Stimulated activated CD4-positive, alpha-beta T cell treated with anti-CD3 and anti-CD28 coated beads, Interleukin-4, amount 100 ng/mL, for 24 hours (primary cell): Measurements from ENCODE around the gene TARBP1.

Experiments
- DNase-seq: peaks from one replicate; pipeline ENCODE4 v3.0.0-alpha.2; 2020

Gene TARBP1

GRCh38 chr1:234484218-234484617, 5.2 kb upstream of the TARBP1 start:
- no peak for DNase-seq

- DNase-seq, result no peak
These were observed 2.8 kb upstream of the TARBP1 start for GRCh38 chr1:234481771-234482170.

GRCh38 chr1:234479866-234480265, 887 bp upstream of the TARBP1 start:
- no peak for DNase-seq

DNA sequence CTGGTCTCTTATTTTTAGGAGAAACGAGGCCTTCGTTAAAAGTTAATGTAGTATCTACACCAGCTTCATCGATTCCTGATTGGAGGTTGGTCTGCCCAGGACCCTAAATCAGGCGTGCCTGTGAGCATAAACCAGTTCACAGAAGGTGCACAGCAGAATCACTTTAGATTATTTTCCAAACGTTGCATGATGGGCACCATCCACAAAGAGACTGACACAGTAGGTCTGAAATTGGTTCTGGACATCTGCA, 256 bp upstream of the TARBP1 start:
- no peak for DNase-seq

DNA sequence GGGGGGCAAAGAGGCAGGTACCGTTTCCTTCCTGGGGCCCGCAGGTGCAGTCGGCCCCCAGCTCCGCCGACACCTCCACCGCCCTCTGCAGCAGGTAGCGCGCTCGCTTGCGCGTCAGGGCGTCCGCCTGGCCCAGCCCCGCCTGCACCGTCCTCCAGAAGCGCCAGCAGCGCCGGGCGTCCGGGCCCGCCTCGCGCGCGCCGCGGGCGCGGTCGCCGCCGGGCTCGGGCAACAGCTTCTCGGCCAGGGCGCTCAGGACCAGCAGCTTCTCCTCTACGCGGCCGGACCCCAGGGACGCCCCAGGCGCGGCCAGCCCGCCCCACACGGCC, 863 bp downstream of the TARBP1 start:
- peak; percentile 74 for DNase-seq

- no peak for DNase-seq
These were observed 1.4 kb downstream of the TARBP1 start for GRCh38 chr1:234477386-234478151.

- no peak for DNase-seq
These were observed 2.8 kb downstream of the TARBP1 start for GRCh38 chr1:234476172-234476571.

GRCh38 chr1:234475167-234475793, 3.7 kb downstream of the TARBP1 start:
- DNase-seq, result no peak

- DNase-seq, result no peak
These were observed 4.6 kb downstream of the TARBP1 start for GRCh38 chr1:234474375-234474774.

- DNase-seq, result no peak
These were observed 5.9 kb downstream of the TARBP1 start for GRCh38 chr1:234473118-234473517.

DNA sequence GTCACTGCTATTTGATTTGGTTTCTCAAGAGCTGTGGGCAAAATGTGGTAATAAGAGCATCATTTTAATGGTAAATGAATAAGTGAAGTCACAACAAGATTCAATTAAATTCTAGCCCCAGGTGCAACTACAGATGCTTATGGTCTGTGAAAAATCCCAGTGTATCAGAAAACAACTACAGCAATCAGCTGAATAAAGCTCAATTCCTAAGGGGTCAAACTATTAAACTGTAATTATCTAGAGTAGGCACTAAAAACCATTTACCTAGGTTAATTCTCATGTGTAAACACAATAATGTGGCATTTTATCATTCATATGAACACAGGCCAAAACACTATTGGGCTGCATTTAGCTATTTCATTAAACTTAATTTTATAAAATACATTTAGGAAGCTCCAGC, 9.6 kb downstream of the TARBP1 start:
- no peak for DNase-seq

DNA sequence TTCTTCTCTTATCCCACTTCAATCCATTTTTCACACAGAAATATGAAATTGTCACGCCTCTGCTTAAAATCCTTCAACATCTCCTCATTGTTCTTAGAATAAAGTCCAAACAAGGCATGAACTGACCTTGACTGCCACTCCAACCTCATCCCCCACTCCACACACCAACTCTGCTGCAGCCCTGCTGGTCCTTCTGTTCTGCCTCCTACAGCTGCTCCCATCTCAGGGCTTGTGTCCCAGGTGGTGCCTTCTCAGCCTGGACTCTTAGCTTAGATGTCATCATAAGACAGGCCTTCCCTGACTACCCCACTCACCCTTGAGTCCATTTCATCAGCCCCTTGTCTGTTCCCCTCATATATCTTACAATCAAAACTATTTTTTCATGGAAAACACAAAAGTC, 10.4 kb downstream of the TARBP1 start:
- DNase-seq, result no peak

DNA sequence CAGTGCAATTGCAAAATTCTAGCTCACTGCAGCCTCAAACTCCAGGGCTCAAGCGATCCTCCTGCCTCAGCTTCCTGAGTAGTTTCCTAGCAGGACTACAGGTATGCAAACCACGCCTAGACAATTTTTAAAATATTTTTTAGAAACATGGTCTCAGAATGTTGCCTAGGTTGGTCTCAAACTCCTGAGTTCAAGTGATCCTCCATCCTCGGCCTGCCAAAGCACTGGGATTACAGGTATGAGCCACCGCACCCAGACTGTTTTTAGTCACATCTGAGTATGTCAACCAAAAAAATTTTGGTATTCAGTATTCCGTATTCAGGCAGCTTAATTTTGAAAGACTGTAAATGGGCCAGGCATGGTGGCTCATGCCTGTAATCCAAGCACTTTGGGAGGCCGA, 11.2 kb downstream of the TARBP1 start:
- DNase-seq, result no peak

- no peak for DNase-seq
These were observed 12.0 kb downstream of the TARBP1 start for GRCh38 chr1:234466945-234467344.

GRCh38 chr1:234463749-234464148, 15.2 kb downstream of the TARBP1 start:
- no peak for DNase-seq

DNA sequence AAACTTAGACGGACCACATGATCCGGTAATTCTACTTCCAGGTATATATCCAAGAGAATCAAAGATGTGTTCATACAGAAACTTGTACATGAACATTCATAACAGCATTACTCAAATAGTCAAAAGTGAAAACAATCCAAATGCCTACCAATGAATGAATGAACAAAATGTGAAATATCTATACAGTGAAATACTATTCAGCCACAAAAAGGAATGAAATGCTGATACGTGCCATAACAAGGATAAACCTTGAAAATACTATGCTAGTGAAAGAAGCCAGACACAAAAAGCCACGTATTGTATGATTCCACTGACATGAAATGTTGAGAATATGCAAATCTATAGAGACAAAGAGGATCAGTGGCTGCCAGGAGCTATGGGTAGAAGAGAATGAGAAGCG, 18.3 kb downstream of the TARBP1 start:
- no peak for DNase-seq

DNA sequence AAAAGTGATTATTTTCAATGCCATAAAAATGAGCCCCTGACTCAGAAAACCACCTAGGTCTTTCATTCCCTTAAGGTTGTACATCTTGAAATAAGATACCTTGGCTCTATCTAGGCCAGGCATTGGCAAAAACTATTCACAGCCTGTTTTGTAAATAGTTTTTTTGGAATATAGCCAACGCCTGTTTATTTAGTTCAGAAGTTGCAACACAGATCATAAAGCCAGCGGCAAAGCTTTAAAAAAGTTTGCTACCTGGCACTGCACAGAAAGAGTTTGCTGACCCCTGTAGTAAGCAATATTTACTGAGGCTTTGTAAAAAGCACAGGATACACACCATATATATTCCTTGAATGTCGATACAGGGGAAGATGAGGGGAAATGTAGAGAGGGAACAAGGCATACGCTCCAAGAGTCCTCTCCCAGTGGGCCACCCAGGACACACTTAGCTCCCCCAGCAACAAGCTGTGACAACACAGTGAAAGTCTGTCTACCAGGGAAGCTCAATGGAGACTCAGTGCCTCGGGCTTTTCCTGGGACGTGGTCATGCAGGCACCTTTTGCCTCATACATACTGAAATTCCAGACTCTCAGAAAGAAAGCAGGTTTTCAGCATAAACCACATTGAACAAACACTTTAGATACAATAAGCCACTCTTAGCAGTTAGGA, 20.5 kb downstream of the TARBP1 start:
- DNase-seq, result no peak

DNA sequence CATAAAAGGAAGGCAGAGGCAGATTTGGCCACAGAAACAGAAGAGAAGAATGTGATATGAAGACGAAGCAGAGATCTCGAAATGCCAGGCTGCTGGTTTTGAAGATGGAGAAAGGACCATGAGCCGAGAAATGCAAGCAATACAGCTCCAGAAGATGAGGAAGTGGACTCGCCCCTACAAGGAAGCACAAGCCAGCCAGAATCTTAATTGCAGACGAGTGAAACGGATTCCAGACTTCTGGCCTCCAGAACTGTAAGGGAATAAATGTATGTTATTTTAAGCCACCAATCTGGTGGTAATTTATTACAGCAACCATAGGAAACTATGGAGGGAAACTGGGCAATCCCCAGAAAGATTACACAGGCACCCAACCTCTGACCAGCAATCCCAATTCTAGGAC, 24.1 kb downstream of the TARBP1 start:
- DNase-seq, result no peak

GRCh38 chr1:234452406-234452965, 26.5 kb downstream of the TARBP1 start:
- no peak for DNase-seq

DNA sequence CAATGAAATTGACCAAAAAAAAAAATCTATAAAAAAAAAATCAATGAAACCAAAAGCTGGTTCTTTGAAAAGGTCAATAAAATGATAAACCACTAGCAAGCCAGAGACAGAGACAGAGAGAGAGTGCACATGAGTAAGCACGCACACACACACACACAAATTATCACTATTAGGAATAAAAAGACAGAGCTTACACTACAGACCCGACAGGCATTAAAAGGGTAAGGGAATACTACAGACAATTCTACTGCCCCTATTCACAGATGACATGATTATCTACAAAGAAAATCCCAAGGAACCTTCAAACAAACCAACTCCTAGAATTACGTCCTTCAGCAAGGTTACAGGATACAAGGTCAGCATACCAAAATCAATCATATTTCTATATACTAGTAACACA, 38.6 kb downstream of the TARBP1 start:
- no peak for DNase-seq

GRCh38 chr1:234438579-234438978, 40.4 kb downstream of the TARBP1 start:
- DNase-seq, result no peak

DNA sequence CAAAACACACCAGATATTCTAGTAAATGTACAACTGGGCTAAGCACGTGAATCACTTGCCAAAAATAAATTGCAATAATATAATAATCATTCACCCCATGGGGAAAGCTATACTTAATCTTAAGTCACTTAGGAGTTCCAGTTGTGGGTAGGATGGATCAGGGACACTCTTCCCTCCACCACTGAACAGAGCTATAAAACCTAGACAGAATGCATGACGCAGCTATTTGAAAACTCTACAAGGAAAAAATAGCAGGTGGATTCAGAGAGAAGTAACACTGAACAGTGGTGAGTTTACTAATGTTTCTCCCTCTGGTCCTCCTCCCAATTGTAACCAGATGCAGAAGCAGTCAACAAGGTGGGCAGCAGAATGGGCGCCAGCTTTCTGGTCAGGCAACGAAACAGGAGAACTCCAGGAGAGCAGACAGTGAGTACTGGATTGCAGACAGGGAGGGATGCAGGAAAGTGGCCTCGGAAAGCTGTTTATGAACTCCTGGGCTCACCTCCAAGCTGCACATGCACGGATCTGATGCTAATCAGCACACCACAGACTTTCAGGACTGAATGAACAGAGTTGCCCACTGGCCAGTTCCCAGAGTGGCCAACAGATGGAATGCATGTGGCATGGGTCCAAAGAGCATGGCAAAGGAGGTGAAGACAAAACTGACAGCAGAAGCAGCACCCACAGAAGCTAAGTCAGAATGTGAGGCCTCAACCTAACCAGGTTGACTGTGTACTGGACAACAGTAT, 41.4 kb downstream of the TARBP1 start:
- DNase-seq, result no peak

GRCh38 chr1:234435620-234436019, 43.4 kb downstream of the TARBP1 start:
- no peak for DNase-seq

DNA sequence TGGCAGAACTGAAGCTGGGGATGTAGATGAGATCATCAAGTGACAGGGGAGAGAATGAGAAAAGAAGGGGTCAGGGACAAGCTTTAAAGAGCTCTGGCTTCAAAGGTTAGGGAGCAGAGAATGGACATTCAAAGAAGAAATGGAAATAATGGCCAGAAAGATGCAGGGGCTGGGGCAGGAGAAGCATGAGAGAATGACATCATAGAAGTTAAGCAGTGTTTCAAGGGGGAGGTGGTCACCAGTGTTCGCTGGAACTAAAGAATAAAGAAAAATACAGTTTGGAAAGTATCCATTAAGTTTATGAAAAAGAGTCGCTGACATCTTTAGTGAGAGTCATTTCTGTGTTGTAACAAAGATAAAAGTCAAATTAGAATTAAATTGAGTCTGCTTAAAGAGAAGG, 44.3 kb downstream of the TARBP1 start:
- DNase-seq, result no peak
